Sigmoid colon (tissue), 7 donors: Measurements from ENCODE around the gene NPAS1. TPM values are rescaled to one million over a fixed set of nuclear protein-coding genes. Genes with fewer than 3 reads are reported as not detected.

ENCODE experiments used
- DNase-seq: peaks from one replicate; pipeline ENCODE4 v3.0.0-alpha.2; 2019
- H3K27ac ChIP-seq, 4 donors: fragments of 200-600 bp; sonication (generic); one replicate each; pipeline ENCODE4 v1.5.1; 2016 to 2019; ENCODE audit warnings: mild to moderate bottlenecking in 1 of 4
- H3K27me3 ChIP-seq, 3 donors: fragments of 200-600 bp; sonication (generic); one replicate each; pipeline ENCODE4 v1.5.1; 2019; ENCODE audit warnings: mild to moderate bottlenecking in 1 of 3
- H3K36me3 ChIP-seq, 4 donors: fragments of 200-600 bp; sonication (generic); one replicate each; pipeline ENCODE4 v1.5.1; 2016 to 2019
- H3K4me1 ChIP-seq, 4 donors: fragments of 200-600 bp; sonication (generic); one replicate each; pipeline ENCODE4 v1.5.1; 2017 to 2019
- H3K4me3 ChIP-seq, 4 donors: fragments of 200-600 bp; sonication (generic); one replicate each; pipeline ENCODE4 v1.5.1; 2017 to 2019; ENCODE audit warnings: mild to moderate bottlenecking in 2 of 4, moderate library complexity in 1 of 4
- H3K9me3 ChIP-seq, 4 donors: fragments of 200-600 bp in 3 of 4; sonication (generic) in 3 of 4; one replicate each; pipeline versions ENCODE4 v1.5.1 to v1.6.1; 2013 to 2019
- CTCF ChIP-seq, 4 experiments: fragments of 450-650 bp in 3 of 4; fragments of 200-600 bp in 1 of 4; IDR thresholded peaks; one replicate each; pipeline ENCODE4 v1.5.1; 2016 to 2019; ENCODE audit warnings: antibody characterized with exemption in 4 of 4, mild to moderate bottlenecking in 3 of 4, moderate library complexity in 2 of 4
- EP300 ChIP-seq, 4 donors: sonication (generic); formaldehyde crosslinking; IDR thresholded peaks; one replicate each; pipeline ENCODE4 v1.6.1; 2017; ENCODE audit warnings: antibody characterized with exemption in 4 of 4
- POLR2A ChIP-seq, 2 donors: fragments of 450-650 bp; IDR thresholded peaks; one replicate each; pipeline ENCODE4 v1.6.1; 2016; ENCODE audit warnings: antibody characterized with exemption in 2 of 2, mild to moderate bottlenecking in 2 of 2, moderate library complexity in 2 of 2
- POLR2AphosphoS5 ChIP-seq, 4 donors: sonication (generic); formaldehyde crosslinking; IDR thresholded peaks; one replicate each; pipeline ENCODE4 v1.6.1; 2017; ENCODE audit warnings: antibody characterized with exemption in 4 of 4
- WGBS, 2 donors: extraction: QIAGEN DNeasy Blood & Tissue Kit; methylation state at CpG; one replicate each; pipeline ENCODE4 v1.1.7; 2013; 5-methylcytosine and 5-hydroxymethylcytosine counted together
- intact Hi-C: fragments of 100-400 bp; cut with DNase I; formaldehyde crosslinking; loops from one replicate; pipeline ENCODE4 v1.15.1; 2023
- polyA plus RNA-seq, 3 donors: library from polyadenylated mRNA; stranded (reverse); fragments of 200-250 nt; gene quantifications; one replicate each; pipeline ENCODE4 v1.2.3, GENCODE V29; 2013
- total RNA-seq, 4 donors: library from RNA; depleted of rRNA; stranded (reverse); fragments of >200 nt; gene quantifications; one replicate each; pipeline ENCODE4 v1.1.0, GENCODE V29; 2016
- donor health status: healthy with polysubstance abuse.
- donor health status: Bipolar disorder and iron deficiency.
- donor health status: healthy.

NPAS1 gene
- total and polyA plus RNA-seq, 7 donors = 0.28 to 1.4 (median 0.85) TPM; not detected in 3

DNA sequence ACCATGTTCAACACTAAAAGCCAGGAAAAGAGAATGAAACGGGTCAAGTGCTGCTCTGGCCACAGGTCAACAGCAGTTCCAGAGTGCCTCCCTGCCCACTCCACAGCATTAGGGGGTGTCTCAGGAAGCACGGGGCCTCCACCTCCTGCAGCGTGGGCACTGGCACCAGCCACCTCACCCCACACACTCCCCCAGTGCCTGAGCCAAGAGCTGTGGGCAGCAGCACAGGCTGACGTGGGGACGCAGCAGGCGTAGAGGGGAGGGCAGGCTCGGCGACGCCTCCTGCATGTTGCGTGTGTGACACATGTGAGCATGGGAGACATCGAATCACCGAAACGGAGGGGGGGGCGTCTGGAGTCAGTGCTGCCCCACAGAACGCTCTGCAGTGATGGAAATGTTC, 50.2 kb downstream of the NPAS1 start:
- DNase-seq = no peak
- Histone ChIP-seq H3K9me3 (no peaks in the 10 kb centered on the region), H3K27ac (no peak overlapping the region), H3K4me3 (no peak overlapping the region), H3K4me1 (no peaks in the 10 kb centered on the region), H3K27me3 (no peaks in the 10 kb centered on the region), H3K36me3 (peaks cover 13 to 99% (median 54%) of the 10 kb centered on the region in 4 donors)
- intact Hi-C loops = no loop called here
- 89 to 90% methylated on average over 15 of the region's 15 CpGs for WGBS, 2 donors
- TF ChIP-seq CTCF (IDR thresholded peaks at IDR 0.05) (no peak), EP300 (IDR thresholded peaks at IDR 0.05) (no peak), POLR2AphosphoS5 (IDR thresholded peaks at IDR 0.05) (no peak), POLR2A (IDR thresholded peaks at IDR 0.05) (no peak)

- intact Hi-C loops = no loop called here
- Histone ChIP-seq H3K36me3 (peaks cover 13 to 99% (median 53%) of the 10 kb centered on the region in 4 donors), H3K9me3 (no peaks in the 10 kb centered on the region), H3K4me3 (no peak overlapping the region), H3K4me1 (no peaks in the 10 kb centered on the region), H3K27me3 (no peaks in the 10 kb centered on the region), H3K27ac (no peak overlapping the region)
- WGBS, 2 donors = 90 to 95% methylated on average over 18 of the region's 18 CpGs
- DNase-seq = no peak
- no peak for TF ChIP-seq EP300 (IDR thresholded peaks at IDR 0.05)
These were observed 51.1 kb downstream of the NPAS1 start for GRCh38 chr19:47070756-47071155.

GRCh38 chr19:47071731-47072130, 52.1 kb downstream of the NPAS1 start:
- H3K9me3 ChIP-seq = no peaks in the 10 kb centered on the region
- H3K36me3 ChIP-seq = peaks cover 7 to 97% (median 49%) of the 10 kb centered on the region in 4 donors
- no peak overlapping the region for H3K27ac ChIP-seq
- H3K4me1 ChIP-seq = no peaks in the 10 kb centered on the region
- TF ChIP-seq CTCF (IDR thresholded peaks at IDR 0.05) = no peak
- WGBS, 2 donors = 92 to 95% methylated on average over 12 of the region's 12 CpGs
- no peaks in the 10 kb centered on the region for H3K27me3 ChIP-seq
- no peak for DNase-seq
- no peak overlapping the region for H3K4me3 ChIP-seq
- intact Hi-C loops = no loop called here

- H3K27me3 ChIP-seq = no peaks in the 10 kb centered on the region
- WGBS, 2 donors = 92 to 93% methylated on average over 17 of the region's 17 CpGs
- no peak overlapping the region for H3K27ac ChIP-seq
- H3K4me1 ChIP-seq = no peaks in the 10 kb centered on the region
- H3K4me3 ChIP-seq = no peak overlapping the region
- peaks cover 1 to 97% (median 43%) of the 10 kb centered on the region in 4 donors for H3K36me3 ChIP-seq
- intact Hi-C loops = no loop called here
- TF ChIP-seq POLR2A (IDR thresholded peaks at IDR 0.05) (no peak), POLR2AphosphoS5 (IDR thresholded peaks at IDR 0.05) (no peak), CTCF (IDR thresholded peaks at IDR 0.05) (no peak), EP300 (IDR thresholded peaks at IDR 0.05) (no peak)
- DNase-seq = no peak
- H3K9me3 ChIP-seq = no peaks in the 10 kb centered on the region
These were observed 52.7 kb downstream of the NPAS1 start for GRCh38 chr19:47072323-47072722.

DNA sequence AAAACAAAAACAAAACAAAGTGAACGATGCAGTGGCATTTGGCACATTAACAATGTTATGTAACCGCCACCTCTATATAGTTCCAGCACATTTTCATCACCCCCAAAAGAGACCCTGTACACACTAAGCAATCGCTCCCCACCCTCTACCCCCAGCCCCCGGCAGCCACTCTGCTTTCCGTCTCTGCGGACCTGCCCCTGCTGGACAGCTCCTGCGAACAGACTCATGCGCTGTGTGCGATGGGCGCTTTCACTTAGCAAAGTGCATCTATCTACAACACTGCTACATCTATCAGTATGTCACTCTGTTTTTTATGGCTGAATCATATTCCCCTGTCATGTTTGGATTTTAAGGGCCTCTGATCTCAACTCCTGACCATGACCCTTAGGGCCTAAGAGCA, 53.9 kb downstream of the NPAS1 start:
- WGBS, 2 donors = 95 to 96% methylated on average over 10 of the region's 10 CpGs
- no peak for DNase-seq
- no peak overlapping the region for H3K4me3 ChIP-seq
- TF ChIP-seq POLR2A (IDR thresholded peaks at IDR 0.05) (no peak), CTCF (IDR thresholded peaks at IDR 0.05) (no peak), POLR2AphosphoS5 (IDR thresholded peaks at IDR 0.05) (no peak), EP300 (IDR thresholded peaks at IDR 0.05) (no peak)
- peaks cover 0 to 96% (median 43%) of the 10 kb centered on the region in 4 donors for H3K36me3 ChIP-seq
- H3K27ac ChIP-seq = no peak overlapping the region
- H3K4me1 ChIP-seq = no peaks in the 10 kb centered on the region
- no peaks in the 10 kb centered on the region for H3K9me3 ChIP-seq
- intact Hi-C loops = no loop called here
- H3K27me3 ChIP-seq = no peaks in the 10 kb centered on the region
